ENCODE results near the gene ELMOD3.
"Not testable (repeated sequence)": the region's sequence is repeated elsewhere in the genome, so short reads cannot be mapped to it uniquely, and the experiment has no call there.

The ELMOD3 gene

GRCh38 chr2:85377083-85377482 is 22.5 kb downstream of the ELMOD3 start:
- DNase-seq, result no peak

GRCh38 chr2:85378257-85378656 is 23.7 kb downstream of the ELMOD3 start:
- DNase-seq, result no peak

GRCh38 chr2:85380048-85380447 is 25.5 kb downstream of the ELMOD3 start:
- no peak for DNase-seq

DNA sequence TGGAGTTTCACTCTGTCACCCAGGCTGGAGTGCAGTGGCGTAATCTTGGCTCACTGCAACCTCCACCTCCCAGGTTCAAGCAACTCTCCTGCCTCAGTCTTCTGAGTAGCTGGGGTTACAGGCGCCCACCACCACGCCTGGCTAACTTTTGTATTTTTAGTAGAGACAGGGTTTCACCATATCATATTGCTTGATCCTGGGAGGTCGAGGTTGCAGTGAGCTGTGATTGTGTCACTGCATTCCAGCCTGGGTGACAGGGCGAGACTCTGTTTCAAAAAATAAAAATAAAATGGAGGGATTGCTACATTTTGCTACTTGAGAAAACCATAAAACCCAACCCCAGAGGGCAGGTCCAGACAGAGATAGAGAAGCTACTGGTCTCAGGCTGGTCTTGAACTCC is 28.6 kb downstream of the ELMOD3 start:
- DNase-seq, result not testable (repeated sequence)

GRCh38 chr2:85383850-85384249 is 29.3 kb downstream of the ELMOD3 start:
- no peak for DNase-seq

- no peak for DNase-seq
Measured at GRCh38 chr2:85385746-85386145, 31.2 kb downstream of the ELMOD3 start.

- no peak for DNase-seq
Measured at GRCh38 chr2:85387754-85388153, 33.2 kb downstream of the ELMOD3 start.

DNA sequence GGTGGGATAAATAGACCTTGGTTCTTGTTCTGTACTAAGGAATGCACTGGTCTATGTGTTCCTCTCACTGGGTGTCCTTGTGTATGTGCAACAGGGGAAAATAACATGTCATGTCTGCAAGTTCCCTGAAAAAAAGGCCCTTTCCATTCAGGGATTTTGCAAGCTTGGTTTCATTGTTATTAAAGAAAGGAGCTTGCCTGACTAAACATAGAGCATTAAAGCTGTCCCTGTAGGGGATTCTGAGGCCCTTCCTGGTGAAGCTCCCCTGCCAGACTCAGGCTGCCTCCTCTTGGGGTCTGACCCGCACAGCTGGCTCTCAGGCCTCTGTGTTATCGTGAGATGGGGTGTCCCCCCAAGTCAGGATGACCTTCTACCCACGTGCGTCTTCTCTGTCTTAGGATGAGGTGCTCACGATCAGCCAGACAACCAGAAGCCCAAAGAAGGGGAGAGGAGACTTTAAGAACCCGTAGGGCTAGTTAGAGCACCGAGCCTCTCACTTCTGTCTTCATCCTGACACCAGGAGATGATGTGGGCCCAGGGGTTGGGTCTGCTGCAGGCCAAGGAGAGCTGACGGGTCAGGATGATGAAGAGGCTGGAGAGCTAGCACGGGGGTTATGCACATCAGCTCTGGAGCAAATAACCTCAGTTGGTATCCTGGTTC is 34.4 kb downstream of the ELMOD3 start:
- no peak for DNase-seq

- DNase-seq, result peak in 1 of 2 donors; percentile 36
Measured at GRCh38 chr2:85390941-85391669, 36.5 kb downstream of the ELMOD3 start.

DNA sequence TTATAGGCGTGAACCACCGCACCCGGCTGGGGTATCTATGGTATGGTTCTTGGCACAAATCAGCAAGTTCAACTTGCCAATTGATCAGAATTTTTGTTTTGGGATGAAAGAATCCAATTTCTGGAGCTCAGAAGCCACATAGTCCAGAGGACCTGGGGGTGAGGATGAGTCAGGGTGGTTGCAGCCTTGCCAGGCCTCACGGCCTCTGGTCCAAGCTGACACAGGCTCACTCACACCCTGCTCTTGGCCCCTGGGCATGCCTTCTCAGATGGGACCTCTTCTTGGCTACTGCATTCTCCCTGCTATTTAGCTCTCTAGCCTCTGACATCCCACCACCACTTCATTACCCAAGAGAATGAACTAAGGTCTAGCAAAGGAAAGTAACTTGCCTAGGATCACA is 39.3 kb downstream of the ELMOD3 start:
- no peak for DNase-seq

DNA sequence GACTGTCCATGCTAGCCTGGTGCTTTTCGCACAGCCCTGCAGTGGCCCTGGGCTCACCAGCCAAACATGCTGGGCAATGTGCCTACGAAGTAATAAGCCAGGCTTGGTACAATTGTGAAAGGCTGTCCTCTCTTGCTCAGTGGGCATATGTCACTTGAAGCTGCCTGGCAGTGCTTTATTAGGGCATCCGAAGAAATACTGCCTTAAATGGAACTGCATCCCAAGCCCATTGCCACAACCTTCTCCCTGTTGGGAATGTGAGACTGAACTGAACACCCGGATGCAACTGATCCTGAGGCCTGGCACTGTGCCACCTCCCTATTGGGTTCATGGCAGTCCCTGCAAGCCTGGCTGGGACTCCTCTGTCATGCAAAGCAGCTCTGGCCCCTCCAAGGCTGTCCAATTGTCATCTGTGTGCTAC is 39.7 kb downstream of the ELMOD3 start:
- peak; percentile 71 to 83 for DNase-seq

DNA sequence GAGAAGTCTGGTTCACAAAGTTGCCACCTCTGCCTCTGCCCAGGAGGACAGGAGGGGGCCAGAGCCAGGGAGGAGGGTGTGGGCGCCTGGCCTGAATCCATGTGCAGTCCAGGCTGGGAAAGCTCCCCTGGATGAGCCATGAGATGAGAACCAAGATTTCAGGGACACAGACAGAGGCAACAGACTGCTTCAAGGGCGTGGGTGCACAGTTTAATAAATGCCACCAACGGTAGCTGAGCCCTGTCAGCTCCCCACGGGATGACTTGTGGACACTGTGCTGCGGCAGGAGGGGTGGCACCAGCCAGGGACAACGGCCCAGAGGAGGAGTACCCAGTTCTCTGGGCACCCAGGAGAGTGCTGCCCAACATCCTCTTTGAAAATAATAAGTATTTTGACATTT is 40.4 kb downstream of the ELMOD3 start:
- DNase-seq, result no peak

DNA sequence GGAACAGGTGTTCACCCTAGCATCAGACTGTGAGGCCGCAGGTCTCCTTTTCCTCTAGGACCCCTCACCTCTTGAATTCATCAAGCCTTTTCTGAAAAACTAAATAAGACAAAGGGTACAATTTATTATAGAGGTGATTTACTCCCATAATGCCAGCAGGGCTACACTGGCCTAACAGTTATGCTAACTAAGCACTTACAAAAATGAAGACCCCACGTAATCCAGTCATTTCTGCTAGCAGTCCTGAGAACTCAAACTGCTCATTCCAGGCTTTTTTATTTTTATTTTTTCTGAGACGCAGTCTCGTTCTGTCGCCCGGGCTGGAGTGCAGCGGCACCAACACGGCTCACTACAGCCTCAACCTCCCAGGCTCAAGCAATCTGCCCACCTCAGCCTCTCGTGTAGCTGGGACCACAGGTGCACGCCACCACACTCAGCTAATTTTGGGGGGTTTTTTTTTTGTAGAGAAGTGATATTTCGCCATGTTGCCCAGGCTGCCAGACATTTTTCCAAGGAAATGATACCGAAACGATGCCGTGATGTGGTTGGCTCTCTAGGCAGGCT is 41.4 kb downstream of the ELMOD3 start:
- no peak for DNase-seq

GRCh38 chr2:85396531-85397470 is 42.2 kb downstream of the ELMOD3 start:
- no peak for DNase-seq

- DNase-seq, result no peak
Measured at GRCh38 chr2:85397925-85398331, 43.4 kb downstream of the ELMOD3 start.

DNA sequence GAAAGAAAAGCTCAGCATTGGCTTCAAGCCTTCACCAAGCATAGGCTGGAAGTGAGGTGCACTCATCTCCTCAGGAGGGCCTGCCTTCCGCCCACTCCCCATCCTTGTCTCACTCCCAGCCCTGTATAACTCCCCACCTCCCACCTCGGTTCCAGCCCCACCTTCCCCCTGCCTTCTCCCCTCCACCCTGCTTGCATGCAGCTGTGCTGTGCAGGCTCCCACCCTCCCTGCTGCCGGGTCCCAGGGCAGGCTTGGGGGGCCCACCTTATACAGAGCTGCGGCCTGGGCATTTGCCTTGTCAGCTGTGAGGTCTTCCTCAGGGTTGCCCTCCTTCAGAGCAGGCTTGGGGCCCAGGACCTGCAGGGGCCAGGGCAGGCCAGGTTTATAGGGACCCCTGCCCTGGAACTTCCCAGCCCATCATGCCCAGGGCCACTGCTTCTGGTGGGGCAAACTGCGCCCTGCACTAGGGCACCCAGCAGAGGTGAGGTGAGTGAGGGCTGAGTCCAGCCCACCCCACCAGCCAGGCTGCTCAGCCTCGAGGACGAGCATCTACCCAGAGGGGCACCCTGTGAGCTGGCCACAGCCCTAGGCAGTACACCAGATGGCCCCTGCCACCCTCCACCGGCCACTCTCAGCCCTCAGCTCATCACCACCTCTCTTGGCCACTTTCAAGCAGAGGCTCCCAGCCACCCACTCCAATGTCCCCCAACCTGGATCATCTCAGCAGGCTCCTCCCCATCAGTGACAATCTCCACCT is 44.0 kb downstream of the ELMOD3 start:
- DNase-seq, result no peak

- DNase-seq, result no peak
Measured at GRCh38 chr2:85399183-85399455, 44.5 kb downstream of the ELMOD3 start.

DNA sequence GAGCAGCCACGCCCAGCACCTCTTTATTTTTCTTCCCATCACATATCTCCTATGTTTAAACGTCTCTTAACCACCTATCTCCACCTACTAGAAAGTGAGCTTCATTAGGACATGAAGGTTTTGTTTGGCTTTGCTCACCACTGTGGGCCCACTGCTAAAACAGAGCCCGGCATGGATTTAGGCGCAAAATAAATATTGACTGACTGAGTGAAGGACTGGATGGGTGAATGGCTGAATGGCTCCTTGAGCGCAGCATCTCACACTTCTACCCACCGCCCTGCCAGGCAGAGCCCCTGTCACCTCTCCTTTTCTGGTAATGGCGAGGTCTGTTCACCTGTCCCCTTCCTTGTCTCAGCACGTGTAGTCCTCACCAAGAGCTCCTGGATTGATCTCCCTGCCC is 45.5 kb downstream of the ELMOD3 start:
- no peak for DNase-seq

DNA sequence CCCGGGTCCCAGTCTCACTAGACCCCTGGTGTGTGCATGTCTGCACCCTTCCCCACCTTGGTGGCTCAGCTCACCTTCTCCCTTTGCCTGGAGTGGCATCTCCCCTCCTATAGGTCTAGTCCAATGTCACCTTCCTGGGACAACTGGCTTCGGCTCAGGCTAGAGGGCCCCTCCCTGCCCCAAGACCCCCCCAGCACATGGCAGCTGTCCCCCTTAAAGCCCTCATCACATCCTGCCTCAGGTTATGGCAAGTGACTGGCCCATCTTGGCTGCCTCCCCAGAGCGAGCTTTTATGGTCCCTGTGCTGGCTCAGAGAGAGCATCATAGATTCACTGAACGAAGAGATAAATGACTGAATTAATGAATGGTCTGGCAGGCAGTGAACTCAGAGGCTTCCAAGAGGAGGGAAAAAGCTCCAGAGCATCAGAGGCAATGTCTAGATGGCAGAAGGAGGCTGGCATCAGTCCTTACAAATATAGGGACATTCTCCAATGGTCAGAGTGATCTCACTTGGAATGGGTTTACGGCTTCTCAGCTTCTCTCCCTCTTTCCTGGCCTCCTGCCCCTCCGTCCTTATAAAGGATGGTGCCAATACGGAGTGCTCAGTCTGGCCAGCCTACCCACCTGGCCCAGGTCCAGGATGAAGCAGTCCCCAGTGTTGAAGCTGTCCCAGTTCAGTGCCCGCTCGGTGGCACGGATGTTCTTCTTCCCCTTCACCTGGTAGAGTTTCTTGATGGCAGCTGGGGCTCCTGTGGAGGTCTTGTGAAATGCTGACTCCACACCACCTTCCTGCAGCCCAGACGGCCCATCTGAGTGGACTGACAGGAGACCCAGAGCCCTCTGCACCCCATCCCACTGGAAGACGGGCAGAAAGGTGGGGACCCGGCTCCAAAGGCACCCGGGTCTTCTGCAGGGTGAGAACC is 46.2 kb downstream of the ELMOD3 start:
- no peak for DNase-seq

DNA sequence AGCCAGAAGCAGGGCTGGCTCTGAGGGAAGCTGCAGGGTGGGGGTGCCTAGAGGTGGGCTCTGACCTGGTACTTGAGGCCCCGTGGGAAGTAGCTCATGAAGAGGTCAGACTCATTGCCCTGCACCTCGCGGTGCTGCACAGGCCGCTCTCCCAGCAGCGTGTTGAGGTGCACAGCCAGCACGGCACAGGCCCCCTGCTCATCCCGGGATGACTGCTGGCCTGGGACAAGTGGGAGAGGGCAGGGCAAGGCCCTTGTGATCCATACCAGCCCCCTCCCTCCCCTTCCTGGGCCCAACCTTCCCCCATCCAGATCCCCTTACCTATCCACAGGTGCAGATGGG is 46.9 kb downstream of the ELMOD3 start:
- no peak for DNase-seq

DNA sequence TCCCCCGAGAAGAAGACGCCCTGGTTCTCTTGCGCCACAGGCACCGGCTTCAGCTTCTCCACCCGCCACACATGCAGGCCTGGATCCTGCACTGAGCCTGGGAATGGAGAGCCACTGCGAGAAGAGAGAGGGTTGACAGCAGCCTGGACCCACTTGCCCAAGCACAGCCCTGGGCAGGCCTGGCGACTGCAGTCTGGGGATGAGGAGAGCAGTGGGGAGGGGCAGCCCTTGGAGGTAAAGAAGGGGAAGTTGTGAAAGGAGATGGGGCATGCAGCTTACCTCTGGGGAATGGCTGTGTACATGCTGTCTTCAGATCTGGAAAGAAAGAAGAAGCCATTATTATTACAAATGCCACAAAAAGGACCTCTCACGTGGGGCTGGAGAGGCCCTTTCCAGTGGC is 47.3 kb downstream of the ELMOD3 start:
- DNase-seq, result no peak

Data from hippocampal formation (tissue), 2 donors.